ENCODE data around the gene UPF1. TPM values are rescaled to one million over a fixed set of nuclear protein-coding genes. Genes with fewer than 3 reads are reported as not detected.

The UPF1 gene
- total RNA-seq, 4 donors from 2014 or later = 84.2 to 153 (median 91.9) TPM

- Histone ChIP-seq H3K4me3 (no peak overlapping the region), H3K27ac (no peak overlapping the region), H3K27me3 (peaks cover 19% of the 10 kb centered on the region), H3K36me3 (peaks cover 0 to 38% (median 19%) of the 10 kb centered on the region in 4 donors), H3K4me1 (peaks cover 0 to 15% (median 12%) of the 10 kb centered on the region in 4 donors), H3K9me3 (no peaks in the 10 kb centered on the region)
- WGBS, 2 donors (ENCODE audit: low coverage in 1 of 2) = 94 to 100% methylated on average over 2 to 23 of the region's 23 CpGs
- no peak for DNase-seq
- in situ Hi-C loops (cut with MboI; ENCODE audit: low pct_ligation_motif_present in 1 of 4, low pct_unique_long_range_greater_than_20kb in 1 of 4, low sequenced_read_pairs in 3 of 4) (loop anchor here in 1 of 4 donors (25.0 kb wide), 1 partner anchor 405 kb away; no protein-coding TSS in a partner anchor), intact Hi-C loops (cut with DNase I; ENCODE audit: low total_unique reads) (no loop called here)
- TF ChIP-seq EP300 (IDR thresholded peaks at IDR 0.05; ENCODE audit: low read depth) = no peak
- no peak for TF ChIP-seq CTCF (IDR thresholded peaks at IDR 0.05)
- TF ChIP-seq POLR2AphosphoS5 (IDR thresholded peaks at IDR 0.05) = no peak
- no peak for TF ChIP-seq POLR2A (IDR thresholded peaks at IDR 0.05)
Observed at GRCh38 chr19:18867751-18868150, 36.0 kb downstream of the UPF1 start.

DNA sequence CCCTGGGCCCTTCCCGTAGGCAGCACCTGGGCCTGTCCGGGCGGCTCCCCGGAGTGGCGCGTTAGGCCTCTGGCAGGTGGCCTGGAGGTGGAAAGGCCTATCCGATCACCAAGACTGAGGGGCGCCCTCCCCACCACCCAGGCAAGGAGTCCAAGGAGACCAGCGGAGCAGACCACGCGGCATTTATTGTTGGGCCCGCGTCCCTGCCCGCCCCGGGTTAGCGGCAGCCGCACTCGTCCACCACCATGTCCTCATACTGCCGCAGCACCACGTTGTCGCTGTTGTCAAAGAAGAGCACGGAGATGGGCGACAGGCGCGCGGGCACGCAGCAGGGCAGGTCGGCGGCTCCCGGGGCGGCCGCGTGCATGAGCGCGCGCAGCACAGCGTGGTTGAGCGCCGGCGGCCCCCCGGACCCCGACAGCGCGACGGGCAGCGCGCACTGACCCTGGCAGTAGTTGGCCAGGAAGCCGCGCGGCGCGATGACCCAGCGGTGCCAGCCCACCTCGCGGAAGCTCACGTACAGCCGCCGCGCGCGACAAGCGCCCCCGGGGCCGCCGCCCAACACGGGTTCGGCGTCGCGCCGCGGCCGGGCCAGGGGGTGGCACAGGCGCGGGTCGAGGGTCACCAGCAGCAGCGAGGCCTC, 36.7 kb downstream of the UPF1 start:
- peaks cover 0 to 35% (median 15%) of the 10 kb centered on the region in 4 donors for H3K36me3 ChIP-seq
- intact Hi-C loops (cut with DNase I; ENCODE audit: low total_unique reads) (no loop called here), in situ Hi-C loops (cut with MboI; ENCODE audit: low pct_ligation_motif_present in 1 of 4, low pct_unique_long_range_greater_than_20kb in 1 of 4, low sequenced_read_pairs in 3 of 4) (loop anchor here in 1 of 4 donors (25.0 kb wide), 1 partner anchor 406 kb away; no protein-coding TSS in a partner anchor)
- no peak for TF ChIP-seq POLR2AphosphoS5 (IDR thresholded peaks at IDR 0.05)
- no peak for TF ChIP-seq CTCF (IDR thresholded peaks at IDR 0.05)
- TF ChIP-seq POLR2A (IDR thresholded peaks at IDR 0.05) = no peak
- H3K9me3 ChIP-seq = no peaks in the 10 kb centered on the region
- peaks cover 0 to 15% (median 12%) of the 10 kb centered on the region in 4 donors for H3K4me1 ChIP-seq
- DNase-seq = no peak
- no peak overlapping the region for H3K4me3 ChIP-seq
- H3K27me3 ChIP-seq = peaks cover 19% of the 10 kb centered on the region
- no peak overlapping the region for H3K27ac ChIP-seq
- 80% methylated on average over 73 of the region's 77 CpGs; no CpG with 5 or more reads in 1 of the 2 donors for WGBS, 2 donors (ENCODE audit: low coverage in 1 of 2)

GRCh38 chr19:18869023-18869618, 37.4 kb downstream of the UPF1 start:
- Histone ChIP-seq H3K9me3 (no peaks in the 10 kb centered on the region), H3K4me1 (peaks cover 0 to 15% (median 12%) of the 10 kb centered on the region in 4 donors), H3K36me3 (peaks cover 0 to 34% (median 14%) of the 10 kb centered on the region in 4 donors), H3K27me3 (peaks cover 19% of the 10 kb centered on the region), H3K4me3 (no peak overlapping the region), H3K27ac (no peak overlapping the region)
- 72% methylated on average over 49 of the region's 71 CpGs; no CpG with 5 or more reads in 1 of the 2 donors for WGBS, 2 donors (ENCODE audit: low coverage in 1 of 2)
- intact Hi-C loops (cut with DNase I; ENCODE audit: low total_unique reads) (no loop called here), in situ Hi-C loops (cut with MboI; ENCODE audit: low pct_ligation_motif_present in 1 of 4, low pct_unique_long_range_greater_than_20kb in 1 of 4, low sequenced_read_pairs in 3 of 4) (loop anchor here in 1 of 4 donors (25.0 kb wide), 1 partner anchor 407 kb away; no protein-coding TSS in a partner anchor)
- TF ChIP-seq POLR2AphosphoS5 (IDR thresholded peaks at IDR 0.05) = no peak
- no peak for TF ChIP-seq CTCF (IDR thresholded peaks at IDR 0.05)
- no peak for DNase-seq

DNA sequence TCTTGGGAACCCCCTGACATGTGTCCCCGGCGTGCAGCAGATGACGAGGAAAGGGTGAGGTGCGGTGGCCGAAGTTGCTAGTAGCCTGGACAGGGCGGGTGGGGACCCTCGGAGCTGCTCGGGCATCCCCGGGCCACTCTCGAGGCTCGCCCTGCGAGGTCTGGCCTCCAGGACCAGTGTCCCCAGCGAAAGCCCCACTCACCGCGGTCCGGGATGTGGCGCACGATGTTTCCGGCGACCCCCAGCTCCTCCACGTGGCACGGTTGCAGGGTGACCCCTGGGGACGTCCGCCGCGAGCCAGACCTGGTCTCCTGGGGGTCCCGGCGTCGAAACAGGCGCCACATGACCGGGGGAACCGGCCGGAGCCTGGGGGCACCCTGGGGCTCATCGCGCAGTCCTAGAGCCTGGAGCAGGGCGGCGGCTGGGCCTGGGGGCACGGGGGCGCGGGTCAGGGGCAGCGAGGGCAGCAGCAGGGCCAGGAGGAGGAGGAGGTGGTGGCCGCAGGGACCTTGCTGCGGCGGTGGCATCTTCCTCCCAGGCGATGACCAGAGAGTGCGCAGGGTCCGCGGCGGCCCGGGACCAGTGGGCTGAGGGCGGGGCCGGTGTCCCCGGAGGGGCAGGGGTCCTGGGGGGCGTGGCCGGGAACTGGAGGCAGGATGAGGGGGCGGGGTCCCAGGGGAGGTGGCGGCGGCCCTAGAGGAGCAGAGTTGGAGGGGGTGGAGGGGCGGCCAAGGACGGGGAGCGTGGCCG, 38.2 kb downstream of the UPF1 start:
- peaks cover 0 to 28% (median 14%) of the 10 kb centered on the region in 4 donors for H3K36me3 ChIP-seq
- DNase-seq = no peak
- peaks cover 0 to 15% (median 12%) of the 10 kb centered on the region in 4 donors for H3K4me1 ChIP-seq
- in situ Hi-C loops (cut with MboI; ENCODE audit: low pct_ligation_motif_present in 1 of 4, low pct_unique_long_range_greater_than_20kb in 1 of 4, low sequenced_read_pairs in 3 of 4) = loop anchor here in 1 of 4 donors (25.0 kb wide), 1 partner anchor 408 kb away; no protein-coding TSS in a partner anchor
- no peak overlapping the region for H3K27ac ChIP-seq
- H3K27me3 ChIP-seq = peaks cover 19% of the 10 kb centered on the region
- 53 to 62% methylated on average over 20 to 21 of the region's 62 CpGs for WGBS, 2 donors (ENCODE audit: low coverage in 1 of 2)
- intact Hi-C loops (cut with DNase I; ENCODE audit: low total_unique reads) = no loop called here
- TF ChIP-seq CTCF (IDR thresholded peaks at IDR 0.05) (no peak), POLR2A (IDR thresholded peaks at IDR 0.05) (no peak), POLR2AphosphoS5 (IDR thresholded peaks at IDR 0.05) (no peak), EP300 (IDR thresholded peaks at IDR 0.05; ENCODE audit: low read depth) (no peak)
- H3K4me3 ChIP-seq = no peak overlapping the region
- H3K9me3 ChIP-seq = no peaks in the 10 kb centered on the region

Data from transverse colon (tissue), 4 donors.